CD14-positive monocyte (primary cell): Measurements from ENCODE around the gene NRBP1. TPM values are rescaled to one million over a fixed set of nuclear protein-coding genes. Genes with fewer than 3 reads are reported as not detected.

ENCODE experiments used
- DNase-seq, 3 donors: peaks; one replicate each; pipeline ENCODE4 v3.0.0-alpha.2; 2011 to 2022
- H2AFZ ChIP-seq: 2 replicates; pipeline ENCODE4 v1.6.0; 2012; ENCODE audit warnings: mild to moderate bottlenecking, low read depth, low read length, inconsistent platforms; ENCODE audit not compliant: insufficient read depth, poor library complexity, severe bottlenecking
- H3K27ac ChIP-seq, 2 donors: 1 replicate in 1 of 2; 2 replicates in 1 of 2; pipeline ENCODE4 v1.5.1; 2012 to 2013; ENCODE audit warnings: low read length in 2 of 2, control low read depth in 1 of 2, inconsistent platforms in 1 of 2, low read depth in 1 of 2, mild to moderate bottlenecking in 1 of 2
- H3K27me3 ChIP-seq, 2 donors: one replicate each; pipeline versions ENCODE4 v1.6.0 to v1.6.1; 2011 to 2013; ENCODE audit warnings: low read length in 2 of 2; ENCODE audit not compliant: control insufficient read depth in 2 of 2, insufficient read depth in 2 of 2
- H3K36me3 ChIP-seq, 2 donors: replicated peaks in 1 of 2; 1 replicate in 1 of 2; 2 replicates in 1 of 2; pipeline versions ENCODE4 v1.5.1 to v1.6.1; 2012 to 2013; ENCODE audit warnings: low read length in 2 of 2, control low read depth in 1 of 2, inconsistent platforms in 1 of 2, mild to moderate bottlenecking in 1 of 2; ENCODE audit not compliant: insufficient read depth in 2 of 2, control insufficient read depth in 1 of 2
- H3K4me1 ChIP-seq, 2 donors: 1 replicate in 1 of 2; 2 replicates in 1 of 2; pipeline versions ENCODE4 v1.5.1 to v1.6.1; 2012 to 2013; ENCODE audit warnings: low read length in 2 of 2, control low read depth in 1 of 2, inconsistent platforms in 1 of 2, mild to moderate bottlenecking in 1 of 2, moderate library complexity in 1 of 2; ENCODE audit not compliant: insufficient read depth in 2 of 2, control insufficient read depth in 1 of 2
- H3K4me2 ChIP-seq: replicated peaks from 2 replicates; pipeline ENCODE3; 2012; ENCODE audit warnings: low read length, moderate library complexity, mild to moderate bottlenecking; ENCODE audit not compliant: poor library complexity, severe bottlenecking; ENCODE audit errors: extremely low read depth
- H3K4me3 ChIP-seq, 3 experiments: fragments of 200-600 bp in 1 of 3; sonication (generic) in 1 of 3; replicated peaks in 1 of 3; 1 replicate in 2 of 3; 2 replicates in 1 of 3; pipeline ENCODE4 v1.5.1; 2011 to 2013; ENCODE audit warnings: low read length in 3 of 3, mild to moderate bottlenecking in 3 of 3, control low read depth in 2 of 3, low read depth in 2 of 3, inconsistent platforms in 1 of 3, moderate library complexity in 1 of 3
- H3K79me2 ChIP-seq: 2 replicates; pipeline ENCODE4 v1.6.0; 2012; ENCODE audit warnings: mild to moderate bottlenecking, control low read depth, inconsistent platforms, low read length, moderate library complexity; ENCODE audit not compliant: insufficient read depth
- H3K9ac ChIP-seq: 2 replicates; pipeline ENCODE4 v1.6.0; 2017; ENCODE audit warnings: low read length, mild to moderate bottlenecking; ENCODE audit not compliant: insufficient read depth, poor library complexity, severe bottlenecking
- H3K9me3 ChIP-seq, 2 donors: replicated peaks in 1 of 2; 1 replicate in 1 of 2; 2 replicates in 1 of 2; pipeline versions ENCODE4 v1.5.1 to v1.6.1; 2012 to 2013; ENCODE audit warnings: low read length in 2 of 2, control low read depth in 1 of 2; ENCODE audit not compliant: control insufficient read depth in 1 of 2, insufficient read depth in 1 of 2
- H4K20me1 ChIP-seq: 2 replicates; pipeline ENCODE4 v1.6.0; 2012; ENCODE audit warnings: mild to moderate bottlenecking, low read length, control low read depth, moderate library complexity; ENCODE audit not compliant: insufficient read depth
- H3K27ac Mint-ChIP-seq, 7 donors: one replicate each; pipeline ENCODE4 v1.8.0; 2020; ENCODE audit warnings: mild to moderate bottlenecking in 7 of 7, mixed read lengths in 7 of 7, moderate library complexity in 6 of 7, inconsistent platforms in 2 of 7
- H3K27me3 Mint-ChIP-seq, 3 donors: one replicate each; pipeline ENCODE4 v1.8.0; 2021 to 2022; ENCODE audit warnings: low read depth in 3 of 3, mild to moderate bottlenecking in 3 of 3, mixed read lengths in 3 of 3, moderate library complexity in 3 of 3, inconsistent platforms in 1 of 3
- H3K36me3 Mint-ChIP-seq, 2 donors: one replicate each; pipeline ENCODE4 v1.8.0; 2020; ENCODE audit warnings: mixed read lengths in 2 of 2, inconsistent platforms in 1 of 2, mild to moderate bottlenecking in 1 of 2
- H3K4me1 Mint-ChIP-seq: one replicate; pipeline ENCODE4 v1.8.0; 2020; ENCODE audit warnings: mild to moderate bottlenecking, mixed read lengths
- H3K4me3 Mint-ChIP-seq, 2 donors: one replicate each; pipeline ENCODE4 v1.8.0; 2020; ENCODE audit warnings: mild to moderate bottlenecking in 2 of 2, mixed read lengths in 2 of 2, moderate library complexity in 1 of 2
- H3K9me3 Mint-ChIP-seq, 7 donors: one replicate each; pipeline ENCODE4 v1.8.0; 2020 to 2022; ENCODE audit warnings: mixed read lengths in 7 of 7, mild to moderate bottlenecking in 6 of 7, moderate library complexity in 6 of 7, inconsistent platforms in 2 of 7
- CTCF ChIP-seq: fragments of 200-600 bp; IDR thresholded peaks from one replicate; pipeline ENCODE4 v1.8.0; 2022; ENCODE audit warnings: antibody characterized with exemption, mild to moderate bottlenecking
- WGBS: methylation state at CpG from one replicate; pipeline ENCODE4 v1.1.5; 2013; ENCODE audit warnings: missing lambda C conversion rate; ENCODE audit not compliant: insufficient coverage; 5-methylcytosine and 5-hydroxymethylcytosine counted together
- intact Hi-C, 2 donors: fragments of 100-400 bp; cut with micrococcal nuclease; formaldehyde crosslinking; loops; one replicate each; pipeline versions ENCODE4 v1.15.0 to v1.15.1; 2023
- polyA plus RNA-seq, 3 donors: library from polyadenylated mRNA; depleted of rRNA in 1 of 3; unstranded in 2 of 3; stranded (reverse) in 1 of 3; fragments of 300-500 nt in 2 of 3; fragments of >200 nt in 1 of 3; fragmentation: Illumina TruSeq in 2 of 3; gene quantifications; 1 replicate in 2 of 3; 2 replicates in 1 of 3; pipeline ENCODE4 v1.2.3, GENCODE V29; 2012 to 2021

Gene NRBP1
- polyA plus RNA-seq, 3 donors: 95.6 to 108 (median 102) TPM

GRCh38 chr2:27427863-27428212, 593 bp upstream of the NRBP1 start:
- H3K9me3 ChIP-seq: no peaks in the 10 kb centered on the region
- Mint-ChIP-seq H3K4me3 (peak overlapping the region; percentile 96), H3K27me3 (peaks cover 0 to 2% (median 0%) of the 10 kb centered on the region in 3 donors), H3K36me3 (peaks cover 4 to 12% of the 10 kb centered on the region in 2 donors), H3K27ac (peak overlapping the region in 6 of 7 donors; percentile 78 to 97 (median 94)), H3K4me1 (peaks cover 29% of the 10 kb centered on the region), H3K9me3 (peaks cover 0 to 3% (median 0%) of the 10 kb centered on the region in 7 donors)
- no peak for DNase-seq
- TF ChIP-seq CTCF: no peak
- H3K4me2 ChIP-seq: peak overlapping the region; percentile 96
- intact Hi-C loops: loop anchor here (1.0 to 10.0 kb wide), 4 partner anchors 18 to 216 kb away; partner anchors contain the start of genes EIF2B4 (in 2 of the 2), SNX17 (in 2 of the 2), ZNF512 (in 2 of the 2) and ATRAID (in 1 of the 2)
- H3K4me3 ChIP-seq: peak overlapping the region; percentile 64 to 98 (median 73)
- H2AFZ ChIP-seq: peak overlapping the region; percentile 98
- H3K27me3 ChIP-seq: no peaks in the 10 kb centered on the region
- peaks cover 0 to 5% of the 10 kb centered on the region in 2 donors for H3K36me3 ChIP-seq
- WGBS: 50% methylated on average over 2 of the region's 7 CpGs
- peaks cover 39% of the 10 kb centered on the region for H4K20me1 ChIP-seq
- H3K9ac ChIP-seq: peak overlapping the region; percentile 94
- peak overlapping the region; percentile 81 to 89 for H3K27ac ChIP-seq
- H3K4me1 ChIP-seq: peaks cover 19 to 28% of the 10 kb centered on the region in 2 donors
- peaks cover 42% of the 10 kb centered on the region for H3K79me2 ChIP-seq

GRCh38 chr2:27428978-27429541, 629 bp downstream of the NRBP1 start:
- Mint-ChIP-seq H3K4me1 (peaks cover 29% of the 10 kb centered on the region), H3K27ac (peak overlapping the region; percentile 90 to 95 (median 92)), H3K4me3 (peak overlapping the region; percentile 96), H3K27me3 (no peaks in the 10 kb centered on the region), H3K36me3 (peaks cover 16 to 24% of the 10 kb centered on the region in 2 donors), H3K9me3 (peaks cover 0 to 3% (median 0%) of the 10 kb centered on the region in 7 donors)
- Histone ChIP-seq H3K4me3 (peak overlapping the region; percentile 64 to 98 (median 73)), H3K9ac (peak overlapping the region; percentile 94), H3K4me2 (peak overlapping the region; percentile 96), H3K4me1 (peaks cover 19 to 28% of the 10 kb centered on the region in 2 donors), H4K20me1 (peaks cover 51% of the 10 kb centered on the region), H3K27me3 (no peaks in the 10 kb centered on the region), H3K9me3 (no peaks in the 10 kb centered on the region), H3K27ac (peak overlapping the region; percentile 81 to 89), H3K36me3 (peaks cover 12 to 18% of the 10 kb centered on the region in 2 donors), H3K79me2 (peaks cover 51% of the 10 kb centered on the region), H2AFZ (peak overlapping the region; percentile 98)
- intact Hi-C loops: loop anchor here (1.0 to 10.0 kb wide), 4 partner anchors 19 to 217 kb away; partner anchors contain the start of genes EIF2B4 (in 2 of the 2), SNX17 (in 2 of the 2), ZNF512 (in 2 of the 2) and ATRAID (in 1 of the 2)
- under 1% methylated on average over 43 of the region's 51 CpGs for WGBS
- no peak for TF ChIP-seq CTCF
- DNase-seq: peak; percentile 83
